Right lobe of liver (tissue), 4 donors: ENCODE data around the gene SEMA4D.

ENCODE experiments used
- POLR2A ChIP-seq: fragments of 450-650 bp; IDR thresholded peaks from one replicate; pipeline ENCODE4 v1.6.1; 2017; ENCODE audit warnings: antibody characterized with exemption, mild to moderate bottlenecking
- TF ChIP-seq, protein P1 (sequence below), 4 donors: fragments of 200-600 bp in 3 of 4; fragments of 450-650 bp in 1 of 4; IDR thresholded peaks; one replicate each; pipeline versions ENCODE4 v1.5.1 to v1.8.0; 2016 to 2022; ENCODE audit warnings: antibody characterized with exemption in 4 of 4, mild to moderate bottlenecking in 2 of 4
- donor health status: DM: no; HTN: no; CAD: no.
- donor health status: DM: no; HTN: no; CAD: no.
- donor health status: DM: no; HTN: yes; CAD: no.

DNA sequence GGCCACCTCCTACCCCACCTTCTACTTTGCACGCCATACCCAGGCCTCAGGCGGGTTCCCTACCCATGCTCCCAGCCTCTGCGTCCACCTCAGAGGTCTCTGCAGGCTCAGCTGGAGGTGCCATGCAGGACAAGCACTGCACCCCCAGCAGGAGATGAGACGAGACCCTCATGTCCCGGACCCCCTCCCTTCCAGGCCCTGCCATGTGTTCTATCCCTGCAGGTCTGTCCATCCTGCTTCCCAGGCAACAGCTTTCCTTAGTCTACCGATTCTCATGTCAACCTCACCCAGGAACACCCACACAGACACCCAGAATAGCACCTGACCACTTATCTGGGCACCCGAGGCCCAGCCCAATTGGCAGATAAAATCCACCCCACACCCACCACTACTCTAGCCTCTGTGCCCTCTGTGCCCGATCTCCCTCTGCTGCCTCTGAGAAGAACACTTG, 52.1 kb downstream of the SEMA4D start:
- TF ChIP-seq, protein P1, sequence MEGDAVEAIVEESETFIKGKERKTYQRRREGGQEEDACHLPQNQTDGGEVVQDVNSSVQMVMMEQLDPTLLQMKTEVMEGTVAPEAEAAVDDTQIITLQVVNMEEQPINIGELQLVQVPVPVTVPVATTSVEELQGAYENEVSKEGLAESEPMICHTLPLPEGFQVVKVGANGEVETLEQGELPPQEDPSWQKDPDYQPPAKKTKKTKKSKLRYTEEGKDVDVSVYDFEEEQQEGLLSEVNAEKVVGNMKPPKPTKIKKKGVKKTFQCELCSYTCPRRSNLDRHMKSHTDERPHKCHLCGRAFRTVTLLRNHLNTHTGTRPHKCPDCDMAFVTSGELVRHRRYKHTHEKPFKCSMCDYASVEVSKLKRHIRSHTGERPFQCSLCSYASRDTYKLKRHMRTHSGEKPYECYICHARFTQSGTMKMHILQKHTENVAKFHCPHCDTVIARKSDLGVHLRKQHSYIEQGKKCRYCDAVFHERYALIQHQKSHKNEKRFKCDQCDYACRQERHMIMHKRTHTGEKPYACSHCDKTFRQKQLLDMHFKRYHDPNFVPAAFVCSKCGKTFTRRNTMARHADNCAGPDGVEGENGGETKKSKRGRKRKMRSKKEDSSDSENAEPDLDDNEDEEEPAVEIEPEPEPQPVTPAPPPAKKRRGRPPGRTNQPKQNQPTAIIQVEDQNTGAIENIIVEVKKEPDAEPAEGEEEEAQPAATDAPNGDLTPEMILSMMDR (IDR thresholded peaks at IDR 0.05), result no peak
- no peak for TF ChIP-seq POLR2A
